HG03159 (cell line): Measurements from ENCODE around the gene B9D1.
"Not testable (repeated sequence)": the region's sequence is repeated elsewhere in the genome, so short reads cannot be mapped to it uniquely, and the experiment has no call there.

Experiments used
- ATAC-seq: cut with Tn5 transposase; IDR thresholded peaks from one replicate; pipeline ENCODE4 v1.9.1; 2021; ENCODE audit warnings: mild to moderate bottlenecking, moderate library complexity; ENCODE audit not compliant: unreplicated experiment

Gene B9D1

GRCh38 chr17:19361326-19361725 lies 1.2 kb downstream of the B9D1 start:
- no peak for ATAC-seq

- ATAC-seq = no peak
Measured at GRCh38 chr17:19360772-19361171, 1.8 kb downstream of the B9D1 start.

- ATAC-seq = no peak
Measured at GRCh38 chr17:19359856-19360255, 2.7 kb downstream of the B9D1 start.

- ATAC-seq = no peak
Measured at GRCh38 chr17:19359151-19359550, 3.4 kb downstream of the B9D1 start.

- ATAC-seq = no peak
Measured at GRCh38 chr17:19357761-19358160, 4.8 kb downstream of the B9D1 start.

- ATAC-seq = no peak
Measured at GRCh38 chr17:19357351-19357750, 5.2 kb downstream of the B9D1 start.

- ATAC-seq = no peak
Measured at GRCh38 chr17:19354748-19355147, 7.8 kb downstream of the B9D1 start.

- ATAC-seq = not testable (repeated sequence)
Measured at GRCh38 chr17:19353401-19353800, 9.1 kb downstream of the B9D1 start.

GRCh38 chr17:19348806-19349205 lies 13.7 kb downstream of the B9D1 start:
- ATAC-seq = no peak

- ATAC-seq = no peak
Measured at GRCh38 chr17:19348081-19348650, 14.4 kb downstream of the B9D1 start.

- no peak for ATAC-seq
Measured at GRCh38 chr17:19347323-19348080, 15.0 kb downstream of the B9D1 start.

- no peak for ATAC-seq
Measured at GRCh38 chr17:19346351-19347255, 15.9 kb downstream of the B9D1 start.

- ATAC-seq = no peak
Measured at GRCh38 chr17:19345486-19346350, 16.8 kb downstream of the B9D1 start.

- ATAC-seq = no peak
Measured at GRCh38 chr17:19345067-19345460, 17.5 kb downstream of the B9D1 start.

- ATAC-seq = no peak
Measured at GRCh38 chr17:19344311-19345066, 18.0 kb downstream of the B9D1 start.

GRCh38 chr17:19343671-19344151 lies 18.8 kb downstream of the B9D1 start:
- no peak for ATAC-seq

GRCh38 chr17:19343256-19343630 lies 19.3 kb downstream of the B9D1 start:
- no peak for ATAC-seq

GRCh38 chr17:19342611-19343255 lies 19.8 kb downstream of the B9D1 start:
- ATAC-seq = no peak
